HepG2 (cell line): Measurements from ENCODE around the gene NXPE4.

Source experiments
- SYNCRIP ChIP-seq: fragments of 200-400 bp; formaldehyde crosslinking; IDR thresholded peaks from 2 replicates; pipeline ENCODE4 v1.6.1; 2018; ENCODE audit warnings: mild to moderate bottlenecking, low read depth, low read length; ENCODE audit not compliant: insufficient read depth
- ZHX1 ChIP-seq: sonication (generic); formaldehyde crosslinking; IDR thresholded peaks from 2 replicates; pipeline ENCODE4 v1.8.1; 2022; ENCODE audit warnings: low read depth, mild to moderate bottlenecking, missing genetic modification reagents

DNA sequence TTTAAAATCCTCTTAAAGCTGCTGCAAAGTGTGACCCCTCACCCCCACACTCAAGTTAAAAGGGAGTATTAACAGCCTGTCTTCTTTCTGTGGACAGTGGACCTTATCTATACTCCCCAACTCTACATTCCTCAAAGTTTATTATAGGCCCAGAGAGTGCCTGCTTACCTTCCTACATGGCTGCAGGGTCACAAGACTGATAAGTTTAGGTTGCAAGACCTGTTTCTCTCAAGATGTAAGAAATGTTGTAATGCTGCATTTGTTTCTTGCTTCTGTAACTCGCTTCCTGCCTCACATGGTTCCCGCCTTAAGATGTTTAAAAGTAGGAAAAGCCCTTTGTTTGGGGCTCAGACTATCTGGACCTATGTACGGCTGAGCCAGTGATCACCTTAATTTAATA is 25.8 kb downstream of the NXPE4 start:
- TF ChIP-seq SYNCRIP: no peak
- no peak for TF ChIP-seq ZHX1 (CRISPR knock-in tag)
